Stomach (tissue), 4 donors: ENCODE results near the gene CRY2.

Experiments
- CTCF ChIP-seq, 7 experiments: fragments of 450-650 bp in 4 of 7; fragments of 200-600 bp in 3 of 7; sonication (generic) in 3 of 7; IDR thresholded peaks; one replicate each; pipeline ENCODE4 v1.5.1; 2016 to 2019; ENCODE audit warnings: antibody characterized with exemption in 7 of 7, control low read depth in 2 of 7, mild to moderate bottlenecking in 1 of 7
- POLR2A ChIP-seq, 4 donors: fragments of 450-650 bp; IDR thresholded peaks; one replicate each; pipeline ENCODE4 v1.6.1; 2016; ENCODE audit warnings: antibody characterized with exemption in 4 of 4, control low read depth in 2 of 4, mild to moderate bottlenecking in 1 of 4, moderate library complexity in 1 of 4

GRCh38 chr11:45816614-45817013, 30.7 kb upstream of the CRY2 start:
- TF ChIP-seq CTCF (IDR thresholded peaks at IDR 0.05) = no peak
- no peak for TF ChIP-seq POLR2A (IDR thresholded peaks at IDR 0.05)
